Activated CD4-positive, alpha-beta T cell treated with anti-CD3 and anti-CD28 coated beads, Interleukin-2, amount 50 U/mL, for 4 hours (primary cell): ENCODE measurements around the gene DPH6.
"Not testable (repeated sequence)": the region's sequence is repeated elsewhere in the genome, so short reads cannot be mapped to it uniquely, and the experiment has no call there.

Experiments
- DNase-seq, 2 experiments: peaks; one replicate each; pipeline ENCODE4 v3.0.0-alpha.2; 2020

Gene DPH6

DNA sequence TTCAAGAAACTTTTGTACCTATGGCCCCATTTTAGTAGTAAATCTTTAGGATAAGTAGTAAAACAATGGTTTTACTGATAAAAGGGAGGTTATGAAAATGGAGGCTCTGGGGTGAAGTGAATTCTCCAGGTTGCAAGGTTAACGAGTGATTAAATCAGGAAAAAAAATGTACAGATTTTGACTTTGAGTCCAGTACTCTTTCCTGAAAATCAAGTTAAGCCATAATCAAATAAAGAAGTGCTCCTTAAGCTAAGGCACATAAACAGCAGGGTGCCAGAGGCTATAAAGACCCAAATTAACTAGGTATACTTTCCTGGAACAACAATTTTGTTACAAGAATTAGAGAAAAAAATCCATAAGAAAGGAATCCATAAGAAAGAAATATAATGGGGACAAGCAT lies 114.7 kb downstream of the DPH6 start:
- DNase-seq, result no peak

DNA sequence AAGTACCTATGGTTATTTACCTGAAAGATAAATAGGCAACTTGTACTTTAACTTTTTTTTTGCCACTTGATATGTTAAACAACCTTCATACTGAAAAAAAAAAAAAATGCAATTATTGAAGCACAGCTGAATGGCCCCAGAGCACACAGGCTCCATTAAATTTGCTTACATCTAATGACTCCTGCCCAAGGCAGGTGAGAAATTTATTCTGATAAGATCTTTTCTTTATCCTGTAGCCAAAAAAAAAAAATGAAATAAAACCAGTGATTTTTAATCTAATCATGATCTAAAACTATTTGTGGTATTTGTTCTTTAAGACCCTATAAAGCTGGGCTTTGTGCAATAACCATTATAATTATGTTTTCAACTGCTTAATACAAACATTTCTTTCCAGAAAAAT lies 115.7 kb downstream of the DPH6 start:
- no peak for DNase-seq

DNA sequence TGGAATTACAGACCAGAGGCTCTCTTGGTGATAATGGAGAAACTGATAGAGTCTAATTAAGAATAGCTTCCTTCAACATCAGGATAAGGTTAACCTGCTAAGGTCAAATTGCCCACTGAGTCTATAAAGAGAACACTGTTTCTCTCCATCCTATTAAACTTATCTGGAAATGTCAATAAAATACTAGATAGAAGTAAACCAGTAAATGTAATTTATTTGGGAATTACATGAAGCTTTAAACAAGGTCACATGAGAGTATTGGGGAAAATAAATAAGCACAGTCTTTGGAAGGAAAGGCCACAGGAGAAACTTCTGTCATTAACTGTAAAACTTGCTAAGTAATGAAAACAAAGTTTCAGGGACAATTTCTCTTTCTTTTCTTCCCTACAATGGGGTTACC lies 118.5 kb downstream of the DPH6 start:
- no peak for DNase-seq

DNA sequence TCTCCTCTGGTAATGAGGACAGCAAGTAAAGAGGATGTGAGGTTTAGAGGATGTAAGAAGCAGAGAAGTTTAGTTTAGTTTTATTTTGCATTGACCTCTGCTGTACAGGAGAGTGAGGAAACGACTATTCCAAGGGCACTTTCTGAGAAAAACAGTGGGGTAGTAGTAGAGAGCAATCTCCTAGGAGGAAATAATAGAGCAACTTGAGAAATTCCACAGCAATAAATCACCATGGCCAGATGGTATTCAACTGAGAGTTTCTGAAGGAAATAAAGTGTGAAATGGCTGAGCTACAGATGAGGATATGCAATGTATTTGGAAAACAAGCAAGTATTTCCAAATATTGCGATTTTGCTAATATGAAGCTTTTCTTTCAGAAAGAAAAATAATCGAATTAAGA lies 118.9 kb downstream of the DPH6 start:
- DNase-seq, result no peak

DNA sequence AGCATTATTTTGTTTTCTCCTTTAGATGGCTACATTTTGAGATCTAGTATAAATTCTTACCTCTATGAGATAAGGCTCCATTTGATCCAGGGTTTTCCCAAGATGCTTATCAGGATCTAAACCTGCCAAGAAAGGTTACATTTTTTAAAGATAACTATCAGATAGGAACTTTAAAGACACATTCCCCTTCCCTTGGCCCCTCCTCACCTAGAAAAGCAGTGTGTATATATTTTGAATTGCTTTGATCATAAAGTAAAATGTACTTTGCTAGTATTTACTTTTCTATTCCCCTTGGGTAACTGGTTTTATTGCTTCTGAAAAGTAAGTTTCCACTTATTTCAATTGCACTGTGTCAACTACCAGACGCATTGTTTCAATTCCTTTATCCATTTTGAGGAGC lies 135.2 kb downstream of the DPH6 start:
- DNase-seq, result no peak

DNA sequence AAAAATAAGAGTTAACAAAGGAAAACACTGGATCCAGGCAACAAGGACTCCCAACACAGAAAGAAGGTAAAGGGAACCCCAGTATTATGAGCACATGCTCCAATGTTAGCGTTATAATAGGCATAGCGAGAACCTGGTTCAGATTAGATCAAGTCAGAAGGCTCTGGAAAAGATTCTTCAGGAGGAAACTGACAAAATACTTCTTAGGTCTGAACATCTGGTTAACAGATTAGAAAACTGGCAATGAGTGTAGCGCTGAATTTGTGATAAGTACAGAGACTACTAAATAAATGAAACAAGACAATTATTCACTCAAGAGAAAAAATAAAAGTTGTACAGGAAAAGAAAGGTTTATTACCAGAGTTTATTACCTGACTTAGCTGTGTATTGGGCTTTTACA lies 146.1 kb downstream of the DPH6 start:
- DNase-seq, result no peak

DNA sequence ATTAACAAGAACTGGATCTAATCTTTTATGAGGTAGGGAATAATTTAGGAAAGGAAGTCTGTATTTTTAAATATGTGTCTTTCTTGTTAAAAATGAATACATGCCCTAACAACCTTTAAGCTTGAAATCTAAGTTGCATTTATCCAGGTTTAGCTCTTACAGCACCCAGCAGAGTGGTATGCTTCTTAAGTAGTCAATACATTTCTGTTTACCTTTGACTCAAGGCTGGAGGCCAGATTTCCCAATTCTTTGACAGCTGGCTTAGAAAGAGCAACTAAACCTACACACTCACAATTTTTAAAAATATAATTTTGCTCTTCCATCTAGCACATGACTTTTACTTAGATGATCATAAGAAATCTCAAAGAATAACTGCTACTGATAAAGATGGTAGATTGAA lies 148.9 kb downstream of the DPH6 start:
- no peak for DNase-seq

DNA sequence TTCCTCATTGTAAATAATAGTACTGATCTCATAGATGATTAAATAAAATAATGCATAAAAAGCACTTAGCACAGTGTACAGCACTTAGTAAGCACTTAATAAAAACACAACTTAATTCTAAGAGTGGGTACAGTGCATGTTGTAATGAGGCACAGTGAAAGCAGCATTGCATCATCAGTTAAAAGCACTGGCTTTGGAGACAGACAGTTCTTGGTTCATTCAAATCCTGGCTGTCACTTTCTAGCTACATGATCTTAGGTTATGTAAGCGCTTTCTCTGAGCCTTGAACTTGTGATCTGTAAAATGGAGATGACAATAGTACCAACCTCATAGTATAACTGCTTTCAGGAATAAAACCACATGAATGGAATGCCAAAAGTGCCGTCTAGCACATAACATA lies 151.5 kb downstream of the DPH6 start:
- DNase-seq, result no peak

DNA sequence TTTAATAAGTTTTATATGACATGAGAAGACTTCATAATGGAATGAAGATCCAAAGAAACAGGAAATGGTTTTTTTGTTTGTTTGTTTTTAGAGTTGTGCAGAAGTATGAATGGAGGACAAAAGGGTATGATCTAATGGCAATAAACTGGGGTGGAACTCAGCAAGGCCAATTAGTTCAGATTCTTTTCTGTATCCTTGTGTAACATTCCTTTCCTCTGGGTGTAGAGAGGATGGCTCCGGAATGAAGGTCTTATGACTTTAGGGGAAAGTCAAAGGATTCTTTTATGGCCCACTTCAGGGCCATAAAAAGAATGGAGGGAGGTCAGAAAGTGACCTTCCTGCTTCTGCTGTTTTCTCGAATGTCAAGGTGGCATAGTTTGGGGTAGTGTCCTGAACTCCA lies 152.6 kb downstream of the DPH6 start:
- no peak for DNase-seq

DNA sequence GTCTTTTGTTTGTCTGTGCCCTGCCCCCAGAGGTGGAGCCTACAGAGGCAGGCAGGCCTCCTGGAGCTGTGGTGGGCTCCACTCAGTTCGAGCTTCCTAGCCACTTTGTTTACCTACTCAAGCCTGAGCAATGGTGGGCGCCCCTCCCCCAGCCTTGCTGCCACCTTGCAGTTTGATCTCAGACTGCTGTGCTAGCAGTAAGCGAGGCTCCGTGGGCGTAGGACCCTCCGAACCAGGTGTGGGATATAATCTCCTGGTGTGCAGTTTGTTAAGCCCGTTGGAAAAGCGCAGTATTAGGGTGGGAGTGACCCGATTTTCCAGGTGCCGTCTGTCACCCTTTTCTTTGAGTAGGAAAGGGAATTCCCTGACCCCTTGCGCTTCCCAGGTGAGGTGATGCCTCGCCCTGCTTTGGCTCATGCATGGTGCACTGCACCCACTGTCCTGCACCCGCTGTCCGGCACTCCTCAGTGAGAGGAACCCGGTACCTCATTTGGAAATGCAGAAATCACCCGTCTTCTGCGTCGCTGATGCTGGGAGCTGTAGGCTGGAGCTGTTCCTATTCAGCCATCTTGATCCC lies 154.5 kb downstream of the DPH6 start:
- DNase-seq, result not testable (repeated sequence)

DNA sequence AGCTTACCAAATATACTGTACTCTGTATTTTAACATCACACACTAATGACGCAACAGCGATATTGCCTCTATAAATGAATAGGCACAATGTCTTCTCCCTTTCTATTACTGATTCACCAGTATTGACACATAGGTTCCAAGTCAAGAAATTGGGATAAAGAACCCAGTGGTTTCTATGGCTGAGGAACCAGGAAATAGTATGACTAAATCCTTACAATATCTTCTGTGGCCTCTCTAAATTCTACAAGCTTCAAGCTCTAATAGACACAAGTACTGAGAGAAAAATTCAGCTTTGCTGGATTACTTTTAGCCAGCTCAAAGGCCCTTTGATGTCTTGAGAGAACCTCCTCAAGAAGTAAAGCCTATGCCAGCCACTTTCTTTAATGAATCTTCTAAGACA lies 162.5 kb downstream of the DPH6 start:
- no peak for DNase-seq

DNA sequence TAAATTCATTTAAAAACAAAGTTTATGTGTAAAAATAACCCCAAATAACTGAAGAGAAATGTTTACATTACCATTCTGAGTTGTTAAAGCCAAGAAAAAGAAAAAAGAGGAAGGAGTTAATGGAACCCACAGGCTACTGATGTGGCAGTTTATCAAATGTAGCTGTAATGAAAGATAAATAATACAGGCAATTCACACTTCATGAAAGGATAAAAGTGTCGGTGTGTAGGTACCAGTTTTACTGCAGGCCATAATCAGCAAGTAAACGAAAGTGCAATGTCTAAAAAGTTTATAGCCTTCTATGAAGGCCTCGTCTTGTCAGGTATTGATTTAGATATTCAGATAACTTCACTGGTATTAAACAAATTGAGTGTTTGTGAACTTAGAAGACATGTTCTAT lies 164.6 kb downstream of the DPH6 start:
- DNase-seq, result no peak

DNA sequence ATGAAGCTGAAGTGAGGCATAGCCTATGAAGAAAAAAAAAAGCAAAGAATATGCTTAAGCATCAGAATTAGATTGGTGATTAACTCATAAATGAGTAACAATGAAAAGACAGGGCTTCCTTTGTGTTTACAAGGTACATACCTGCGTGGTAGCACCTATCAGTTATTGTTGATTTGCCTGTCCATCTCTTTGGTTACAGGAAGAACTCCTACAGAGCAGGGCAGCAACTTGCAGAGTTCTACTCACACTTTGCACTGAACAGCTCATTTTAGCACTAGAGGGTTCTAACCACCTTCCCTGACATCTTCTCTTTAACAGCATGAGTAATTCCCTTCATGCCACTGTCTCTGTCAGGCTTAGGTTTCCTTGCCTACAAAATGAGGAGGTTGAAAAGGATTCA lies 166.0 kb downstream of the DPH6 start:
- no peak for DNase-seq

DNA sequence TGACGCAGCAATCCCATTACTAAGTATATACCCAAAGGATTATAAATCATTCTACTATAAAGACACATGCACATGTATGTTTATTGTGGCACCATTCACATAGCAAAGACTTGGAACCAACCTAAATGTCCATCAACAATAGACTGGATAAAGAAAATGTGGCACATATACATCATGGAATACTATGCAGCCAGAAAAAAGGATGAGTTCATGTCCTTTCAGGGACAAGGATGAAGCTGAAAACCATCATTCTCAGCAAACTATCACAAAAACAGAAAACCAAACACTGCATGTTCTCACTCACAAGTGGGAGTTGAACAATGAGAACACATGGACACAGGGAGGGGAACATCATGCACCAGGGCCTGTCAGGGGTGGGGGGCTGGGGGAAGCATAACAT lies 167.5 kb downstream of the DPH6 start:
- not testable (repeated sequence) for DNase-seq

DNA sequence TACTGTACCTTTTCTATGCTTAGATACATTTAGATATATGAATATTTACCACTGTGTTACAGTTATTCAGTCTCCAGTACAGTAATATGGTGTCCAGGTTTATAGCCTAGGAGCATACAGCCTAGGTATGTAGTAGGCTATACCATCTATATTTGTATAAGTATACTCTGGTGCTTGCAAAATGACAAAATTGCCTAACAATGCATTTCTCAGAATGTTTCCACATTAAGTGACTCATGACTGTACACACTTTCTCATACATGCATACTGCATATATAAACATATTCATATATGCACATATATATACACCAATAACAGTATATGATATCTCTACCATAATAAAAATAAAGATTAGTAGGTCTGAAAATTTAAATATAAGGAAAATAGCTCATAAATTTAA lies 169.3 kb downstream of the DPH6 start:
- DNase-seq, result no peak

DNA sequence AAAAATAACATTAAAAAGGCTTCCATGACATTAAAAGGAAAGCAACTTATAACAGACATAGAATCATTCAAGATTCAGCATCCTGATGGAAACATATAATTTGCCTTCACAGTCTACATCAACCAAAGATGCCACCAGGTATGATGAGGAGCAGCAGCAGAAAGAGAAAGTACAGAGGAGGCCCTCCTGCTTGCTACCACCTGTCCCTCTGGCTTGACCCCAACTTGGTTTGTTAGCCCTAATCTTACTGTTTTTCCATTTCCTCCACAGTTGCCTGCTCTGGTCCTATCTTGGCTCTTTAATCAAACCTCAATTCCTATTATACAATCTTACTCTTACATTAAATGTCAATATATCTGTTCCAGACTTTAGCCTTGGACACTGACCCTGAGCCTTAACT lies 171.3 kb downstream of the DPH6 start:
- no peak for DNase-seq

DNA sequence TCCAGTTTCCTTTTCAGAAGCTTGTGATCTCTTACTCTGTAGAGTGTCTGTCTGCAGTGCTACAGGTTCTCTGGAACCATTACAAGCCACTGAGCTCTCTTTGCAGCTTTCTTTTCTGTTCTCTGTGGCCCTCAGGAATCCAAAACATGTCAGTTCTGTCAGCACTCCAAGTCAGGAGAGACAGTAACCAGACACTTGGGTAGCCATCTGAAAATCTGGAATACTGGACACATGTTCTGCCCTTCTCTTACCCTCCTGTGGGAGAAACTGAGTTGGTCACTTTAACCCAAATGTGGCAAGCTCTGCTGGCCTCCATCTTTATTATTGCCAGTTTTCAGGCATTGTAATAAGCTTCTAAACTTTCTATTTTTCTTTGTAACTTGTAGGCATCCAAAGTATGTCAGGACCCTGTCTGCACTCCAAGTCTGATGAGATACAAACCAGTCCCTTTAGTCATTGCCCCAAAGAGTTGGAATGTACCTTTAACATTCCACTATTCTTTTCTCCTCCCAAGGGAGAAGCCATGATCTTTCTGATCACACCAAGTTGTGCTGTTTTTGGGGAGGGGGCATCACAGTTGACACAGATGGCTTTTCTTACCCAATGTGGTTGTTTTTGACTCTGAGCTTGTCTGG lies 183.7 kb downstream of the DPH6 start:
- DNase-seq, result no peak

DNA sequence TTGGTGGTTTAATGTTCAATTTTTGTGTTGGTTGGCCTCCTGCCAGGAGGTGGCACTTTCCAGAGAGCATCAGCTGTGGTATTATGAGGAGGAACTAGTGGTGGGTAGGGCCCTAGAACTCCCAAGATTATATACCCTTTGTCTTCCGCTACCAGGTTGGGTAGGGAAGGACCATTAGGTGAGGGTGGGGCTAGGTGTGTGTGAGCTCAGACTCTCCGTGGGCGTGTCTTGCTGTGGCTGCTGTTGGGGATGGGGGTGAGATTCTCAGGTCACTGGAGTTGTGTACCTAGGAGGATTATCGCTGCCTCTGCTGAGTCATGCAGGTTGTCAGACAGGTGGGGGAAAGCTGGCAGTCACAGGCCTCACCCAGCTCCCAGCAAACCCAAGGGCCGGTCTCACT lies 187.1 kb downstream of the DPH6 start:
- DNase-seq, result no peak

DNA sequence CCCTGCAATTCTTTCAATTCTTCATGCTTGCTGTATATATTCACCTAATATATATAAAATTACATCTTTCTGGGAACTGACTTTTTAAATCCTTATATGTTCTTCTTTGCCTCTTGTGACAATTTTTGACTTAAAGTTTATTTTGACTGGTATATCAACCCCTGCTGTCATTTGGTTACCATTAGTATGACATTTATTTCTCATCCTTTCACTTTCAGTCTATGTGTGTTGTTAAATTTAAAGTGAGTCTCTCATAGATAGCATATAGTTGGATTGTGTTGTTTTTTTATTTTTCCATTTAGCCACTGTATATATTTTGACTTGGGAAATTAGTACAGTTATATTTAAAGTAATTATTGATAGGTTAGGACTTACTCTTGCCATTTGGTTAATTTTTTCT lies 194.9 kb downstream of the DPH6 start:
- no peak for DNase-seq

DNA sequence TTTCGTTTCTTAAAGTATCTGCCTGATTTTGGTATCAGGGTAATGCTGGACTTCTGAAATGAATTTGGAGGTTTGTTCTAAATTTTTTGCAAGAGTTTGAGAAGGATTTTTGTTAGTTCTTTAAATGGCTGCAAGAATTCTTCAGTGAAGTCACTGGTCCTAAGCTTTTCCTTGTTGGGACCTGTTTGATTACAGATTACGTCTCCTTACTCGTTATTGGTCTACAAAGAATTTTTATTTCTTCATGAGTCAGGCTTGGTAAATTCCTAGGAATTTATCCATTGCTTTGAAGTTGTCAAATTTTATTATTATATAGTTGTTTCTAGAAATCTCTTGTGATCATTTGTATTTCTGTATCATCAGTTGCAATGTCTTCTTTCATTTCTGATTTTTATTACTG lies 196.0 kb downstream of the DPH6 start:
- DNase-seq, result no peak

DNA sequence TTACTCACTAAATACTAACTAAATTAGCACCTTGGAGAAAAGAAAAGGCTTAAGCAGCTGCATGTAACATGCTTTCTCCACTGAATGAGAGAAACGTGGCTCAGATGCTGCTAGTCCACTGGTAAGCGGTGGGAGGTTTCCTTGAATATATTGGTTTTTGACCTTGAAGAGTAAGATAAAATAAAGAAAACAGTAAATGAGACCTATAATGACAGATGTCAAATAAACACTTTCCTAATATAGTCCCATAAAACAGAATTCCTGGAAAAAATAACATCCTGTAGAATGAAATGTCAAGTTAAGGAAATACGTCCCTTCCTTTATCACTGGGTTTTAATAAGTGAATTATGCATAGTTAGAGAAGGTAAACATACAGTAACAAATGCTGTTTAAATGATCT lies 215.0 kb downstream of the DPH6 start:
- no peak for DNase-seq

DNA sequence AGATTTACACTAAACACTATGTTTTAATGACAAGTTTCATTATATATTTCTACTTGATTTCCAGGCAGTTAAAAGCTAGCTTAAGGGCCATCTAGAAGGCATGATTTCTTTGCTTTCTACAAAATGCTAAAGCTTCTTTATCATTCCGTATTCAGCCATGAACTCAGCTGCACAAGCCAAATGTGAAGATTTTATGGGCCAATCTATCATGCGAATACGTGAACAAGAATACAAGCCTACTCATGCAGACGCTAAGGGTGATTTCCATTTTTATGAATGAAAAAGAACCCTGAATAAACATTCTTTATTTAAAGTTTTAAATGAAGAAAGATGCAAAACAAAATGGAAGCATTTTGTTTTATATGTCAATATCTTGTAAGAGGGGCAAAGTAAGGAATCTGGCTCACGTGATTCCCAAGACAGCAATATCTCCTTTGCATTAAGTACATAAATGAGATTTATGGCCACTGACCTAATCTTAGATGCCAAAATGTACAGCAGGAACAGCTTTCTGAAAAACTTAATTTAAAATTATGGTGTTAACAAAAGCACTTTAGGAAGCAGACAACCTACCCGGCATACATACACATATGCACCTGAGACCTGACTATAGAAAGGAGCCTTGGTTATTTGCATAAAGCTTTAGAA lies 215.8 kb downstream of the DPH6 start:
- DNase-seq, result no peak

DNA sequence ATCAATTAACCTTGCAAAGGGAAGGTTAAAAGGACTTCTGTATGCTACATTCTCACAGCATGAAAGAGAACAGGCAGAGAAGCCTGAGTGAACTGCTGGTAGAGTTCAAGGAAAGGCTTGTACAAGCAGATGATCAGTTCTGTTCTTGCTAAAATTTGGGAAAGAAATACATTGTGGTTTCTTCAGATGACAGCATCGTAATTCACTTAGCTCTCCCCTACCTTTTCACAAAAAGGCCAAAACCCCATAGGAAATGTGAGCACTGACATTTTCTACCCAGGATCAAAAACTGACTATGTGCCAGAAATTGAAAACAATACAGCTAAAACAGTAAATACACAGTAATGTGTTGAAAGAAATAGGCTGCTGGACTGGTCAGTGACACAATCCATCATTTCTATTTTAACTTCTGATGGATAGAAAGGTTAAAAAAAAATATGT lies 216.4 kb downstream of the DPH6 start:
- DNase-seq, result no peak

DNA sequence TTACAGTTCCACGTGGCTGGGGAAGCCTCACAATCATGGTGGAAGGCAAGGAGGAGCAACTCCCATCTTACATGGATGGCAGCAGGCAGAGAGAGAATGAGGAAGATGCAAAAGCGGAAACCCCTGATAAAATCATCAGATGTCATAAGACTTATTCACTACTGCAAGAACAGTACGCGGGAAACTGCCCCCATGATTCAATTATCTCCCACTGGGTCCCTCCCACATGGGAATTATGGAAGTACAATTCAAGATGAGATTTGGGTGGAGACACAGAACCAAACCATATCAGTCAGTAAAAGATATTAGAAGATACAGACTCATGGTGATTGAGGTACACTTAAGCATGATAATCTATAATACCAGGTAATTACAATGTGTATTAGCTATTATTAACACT lies 217.1 kb downstream of the DPH6 start:
- DNase-seq, result not testable (repeated sequence)

DNA sequence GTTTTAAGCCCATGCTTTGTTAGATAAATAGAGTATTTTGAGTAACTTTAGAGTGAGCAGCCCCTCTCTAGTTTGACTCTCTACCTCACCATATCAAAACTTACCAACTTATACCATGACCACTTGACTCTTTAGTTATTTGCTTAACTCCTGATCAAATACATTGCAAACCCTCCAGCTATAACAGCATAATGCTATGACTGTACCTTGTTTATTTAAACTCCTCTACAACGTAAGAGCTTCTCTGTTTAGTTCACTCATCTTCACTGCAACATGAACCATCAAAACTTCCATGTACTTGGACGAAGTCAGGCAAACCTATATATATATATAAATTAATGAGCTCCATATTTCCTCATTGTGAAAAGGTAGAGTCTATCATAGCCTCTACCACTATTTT lies 218.2 kb downstream of the DPH6 start:
- DNase-seq, result no peak
